ACC112 (cell line): ENCODE data around the gene OTOR.

Source experiments
- H2AFZ ChIP-seq: fragments of 200-600 bp; sonication (generic); one replicate; pipeline ENCODE4 v1.6.0; 2017; ENCODE audit warnings: antibody characterized with exemption, low read length; ENCODE audit not compliant: unreplicated experiment
- H3K27ac ChIP-seq: fragments of 200-600 bp; sonication (generic); 2 replicates; pipeline ENCODE4 v1.5.1; 2014; ENCODE audit warnings: low read depth, mild to moderate bottlenecking, antibody characterized with exemption, low read length, moderate library complexity
- H3K27me3 ChIP-seq: fragments of 200-600 bp; sonication (generic); 2 replicates; pipeline ENCODE4 v1.6.1; 2014; ENCODE audit warnings: mild to moderate bottlenecking, antibody characterized with exemption, low read length, moderate library complexity, mixed read lengths; ENCODE audit not compliant: insufficient read depth
- H3K36me3 ChIP-seq: fragments of 200-600 bp; sonication (generic); 2 replicates; pipeline ENCODE4 v1.6.1; 2016; ENCODE audit warnings: mild to moderate bottlenecking, antibody characterized with exemption, low read length, moderate library complexity, mixed read lengths; ENCODE audit not compliant: insufficient read depth
- H3K4me1 ChIP-seq: fragments of 200-600 bp; sonication (generic); one replicate; pipeline ENCODE4 v1.6.1; 2016; ENCODE audit warnings: low read length, mixed read lengths; ENCODE audit not compliant: insufficient read depth, unreplicated experiment, control insufficient read depth
- H3K4me3 ChIP-seq: fragments of 200-600 bp; sonication (generic); 2 replicates; pipeline ENCODE4 v1.5.1; 2014; ENCODE audit warnings: mild to moderate bottlenecking, low read depth, low read length
- H3K79me2 ChIP-seq: fragments of 200-600 bp; sonication (generic); one replicate; pipeline ENCODE4 v1.6.0; 2016; ENCODE audit warnings: low read length; ENCODE audit not compliant: control insufficient read depth, unreplicated experiment, insufficient read depth

The OTOR gene

DNA sequence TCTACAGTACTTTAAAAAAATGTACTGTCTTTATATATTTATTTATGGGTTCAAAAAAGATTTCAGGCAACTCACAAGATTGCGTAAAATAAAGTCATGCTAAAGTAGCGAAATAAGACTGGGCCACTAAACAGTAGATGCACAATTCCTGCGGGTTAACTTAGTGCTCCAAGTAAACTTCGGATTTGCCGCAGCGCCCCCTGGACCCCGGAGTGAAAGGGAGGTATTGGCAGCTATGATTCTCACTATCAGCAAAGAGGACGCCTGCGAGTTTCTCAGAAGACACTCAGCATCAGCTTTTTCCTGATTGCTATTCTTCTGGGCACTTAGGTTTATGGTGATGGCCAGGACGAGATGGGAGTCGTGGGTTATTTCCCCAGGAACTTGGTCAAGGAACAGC is 1.4 kb downstream of the OTOR start:
- no peak overlapping the region for H3K4me3 ChIP-seq
- no peak overlapping the region for H2AFZ ChIP-seq
- H3K79me2 ChIP-seq, result no peaks in the 10 kb centered on the region
- H3K4me1 ChIP-seq, result no peaks in the 10 kb centered on the region
- no peaks in the 10 kb centered on the region for H3K36me3 ChIP-seq
- H3K27ac ChIP-seq, result no peak overlapping the region
- peaks cover 55% of the 10 kb centered on the region for H3K27me3 ChIP-seq

DNA sequence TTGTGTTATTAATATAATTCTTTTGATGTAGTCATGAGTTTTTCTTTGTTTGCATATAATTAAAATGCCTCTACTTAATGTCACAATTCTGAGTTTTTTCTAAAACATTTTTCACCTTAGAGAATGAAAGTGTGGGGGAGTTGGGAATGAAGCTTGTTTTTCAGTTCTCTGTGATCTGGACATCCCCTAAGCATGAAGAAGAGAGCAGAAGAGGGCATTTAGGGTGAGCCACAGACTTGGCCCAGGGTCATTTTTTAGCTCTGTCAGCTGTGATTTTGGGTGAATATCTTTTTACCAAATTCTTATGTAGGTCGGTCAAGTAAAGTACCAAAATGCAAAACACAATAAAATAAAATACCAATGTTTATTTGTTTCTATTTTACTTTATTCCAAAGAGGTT is 3.9 kb downstream of the OTOR start:
- no peaks in the 10 kb centered on the region for H3K4me1 ChIP-seq
- H3K27me3 ChIP-seq, result peaks cover 54% of the 10 kb centered on the region
- no peak overlapping the region for H2AFZ ChIP-seq
- no peak overlapping the region for H3K4me3 ChIP-seq
- H3K79me2 ChIP-seq, result no peaks in the 10 kb centered on the region
- no peak overlapping the region for H3K27ac ChIP-seq
- no peaks in the 10 kb centered on the region for H3K36me3 ChIP-seq

DNA sequence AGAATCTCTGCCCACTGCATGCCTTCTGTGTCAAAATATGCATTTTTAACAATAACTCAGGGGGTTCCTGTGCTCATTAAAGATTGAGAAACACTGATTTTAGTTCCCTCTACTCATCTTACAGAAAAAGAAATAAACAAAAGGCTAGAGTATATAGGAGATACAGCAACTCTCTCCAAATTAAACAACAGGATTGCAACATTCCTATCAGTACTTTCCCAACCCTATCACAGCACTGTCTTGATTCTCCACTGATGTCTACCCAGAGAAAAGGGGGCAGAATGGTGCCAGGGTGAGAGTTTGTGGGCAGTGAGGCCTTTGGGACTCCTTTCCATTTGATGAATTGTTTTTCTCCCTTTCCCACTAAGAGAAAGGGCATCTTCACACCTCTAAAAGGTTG is 4.7 kb downstream of the OTOR start:
- H3K27ac ChIP-seq, result no peak overlapping the region
- H2AFZ ChIP-seq, result no peak overlapping the region
- H3K4me3 ChIP-seq, result no peak overlapping the region
- peaks cover 51% of the 10 kb centered on the region for H3K27me3 ChIP-seq
- no peaks in the 10 kb centered on the region for H3K4me1 ChIP-seq
- no peaks in the 10 kb centered on the region for H3K79me2 ChIP-seq
- H3K36me3 ChIP-seq, result no peaks in the 10 kb centered on the region

DNA sequence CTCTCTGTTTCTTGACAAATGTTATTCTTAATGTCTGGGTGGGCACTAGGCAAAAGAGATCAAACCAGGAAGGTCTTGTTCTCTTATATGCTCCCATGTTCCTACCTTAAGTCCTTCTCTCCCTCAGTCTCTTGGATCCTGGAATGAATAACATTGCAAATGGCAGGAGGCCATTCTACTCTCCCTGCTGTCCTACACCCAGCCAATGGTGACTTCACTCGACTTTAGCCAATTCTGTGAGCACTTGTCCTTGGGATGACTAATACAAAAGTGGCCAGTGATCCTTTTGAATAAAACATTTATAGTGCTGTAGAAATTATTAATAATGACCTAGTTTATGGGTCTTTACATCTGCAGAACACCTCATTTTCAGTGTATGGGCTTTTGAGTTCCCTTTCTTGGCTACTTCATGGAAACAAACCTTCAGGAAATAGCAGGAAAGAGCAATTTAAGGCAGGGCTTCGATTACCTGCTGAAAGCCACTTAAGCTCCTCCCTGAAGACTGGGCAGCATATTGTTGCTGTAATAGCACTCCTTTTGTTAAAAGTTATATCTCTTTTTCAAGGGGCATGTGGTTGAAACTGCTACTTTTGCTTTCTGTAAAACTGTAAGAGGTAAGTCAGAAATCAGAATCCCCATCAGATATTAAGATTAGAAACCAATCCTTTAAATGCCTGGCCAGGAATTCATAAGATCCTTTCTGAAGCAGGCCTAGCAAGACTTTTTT is 10.5 kb downstream of the OTOR start:
- H3K79me2 ChIP-seq, result no peaks in the 10 kb centered on the region
- H3K4me3 ChIP-seq, result no peak overlapping the region
- H2AFZ ChIP-seq, result no peak overlapping the region
- no peaks in the 10 kb centered on the region for H3K4me1 ChIP-seq
- no peak overlapping the region for H3K27ac ChIP-seq
- H3K36me3 ChIP-seq, result no peaks in the 10 kb centered on the region
- H3K27me3 ChIP-seq, result peaks cover 45% of the 10 kb centered on the region

DNA sequence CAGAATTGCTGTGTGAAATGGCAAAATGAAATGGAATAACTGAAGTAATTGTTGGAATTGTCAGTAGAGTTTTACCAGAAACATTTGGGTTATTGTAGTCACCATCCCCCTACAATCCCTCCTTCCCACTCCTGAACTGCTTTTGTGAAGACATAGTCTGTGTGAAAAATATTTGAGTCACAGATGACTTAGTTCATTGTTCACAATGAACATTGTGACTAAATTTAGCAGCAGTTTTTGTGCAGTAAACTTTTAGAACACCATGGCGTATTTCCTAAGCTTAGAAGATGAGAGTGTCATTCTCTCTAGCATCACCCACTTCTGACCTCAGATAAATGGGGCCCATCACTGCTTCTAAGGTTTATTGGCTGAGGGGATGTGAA is 11.0 kb downstream of the OTOR start:
- H3K36me3 ChIP-seq, result no peaks in the 10 kb centered on the region
- H3K27ac ChIP-seq, result no peak overlapping the region
- no peak overlapping the region for H3K4me3 ChIP-seq
- H2AFZ ChIP-seq, result no peak overlapping the region
- H3K79me2 ChIP-seq, result no peaks in the 10 kb centered on the region
- H3K4me1 ChIP-seq, result no peaks in the 10 kb centered on the region
- peaks cover 51% of the 10 kb centered on the region for H3K27me3 ChIP-seq

GRCh38 chr20:16760431-16761304 is 12.5 kb downstream of the OTOR start:
- Histone ChIP-seq H3K27me3 (peaks cover 64% of the 10 kb centered on the region), H3K4me1 (no peaks in the 10 kb centered on the region), H3K36me3 (no peaks in the 10 kb centered on the region), H3K4me3 (no peak overlapping the region), H3K27ac (no peak overlapping the region), H3K79me2 (no peaks in the 10 kb centered on the region), H2AFZ (no peak overlapping the region)

- H3K79me2 ChIP-seq, result no peaks in the 10 kb centered on the region
- H2AFZ ChIP-seq, result no peak overlapping the region
- H3K27ac ChIP-seq, result no peak overlapping the region
- H3K4me1 ChIP-seq, result no peaks in the 10 kb centered on the region
- peaks cover 64% of the 10 kb centered on the region for H3K27me3 ChIP-seq
- H3K36me3 ChIP-seq, result no peaks in the 10 kb centered on the region
- no peak overlapping the region for H3K4me3 ChIP-seq
Measured at GRCh38 chr20:16761305-16761829, 13.2 kb downstream of the OTOR start.

GRCh38 chr20:16764560-16764959 is 16.4 kb downstream of the OTOR start:
- Histone ChIP-seq H3K4me3 (no peak overlapping the region), H3K27me3 (peaks cover 61% of the 10 kb centered on the region), H3K4me1 (no peaks in the 10 kb centered on the region), H2AFZ (no peak overlapping the region), H3K27ac (no peak overlapping the region), H3K79me2 (no peaks in the 10 kb centered on the region), H3K36me3 (no peaks in the 10 kb centered on the region)

- Histone ChIP-seq H2AFZ (no peak overlapping the region), H3K27ac (no peak overlapping the region), H3K36me3 (no peaks in the 10 kb centered on the region), H3K4me1 (no peaks in the 10 kb centered on the region), H3K27me3 (peaks cover 20% of the 10 kb centered on the region), H3K79me2 (no peaks in the 10 kb centered on the region), H3K4me3 (no peak overlapping the region)
Measured at GRCh38 chr20:16771213-16771612, 23.1 kb downstream of the OTOR start.

DNA sequence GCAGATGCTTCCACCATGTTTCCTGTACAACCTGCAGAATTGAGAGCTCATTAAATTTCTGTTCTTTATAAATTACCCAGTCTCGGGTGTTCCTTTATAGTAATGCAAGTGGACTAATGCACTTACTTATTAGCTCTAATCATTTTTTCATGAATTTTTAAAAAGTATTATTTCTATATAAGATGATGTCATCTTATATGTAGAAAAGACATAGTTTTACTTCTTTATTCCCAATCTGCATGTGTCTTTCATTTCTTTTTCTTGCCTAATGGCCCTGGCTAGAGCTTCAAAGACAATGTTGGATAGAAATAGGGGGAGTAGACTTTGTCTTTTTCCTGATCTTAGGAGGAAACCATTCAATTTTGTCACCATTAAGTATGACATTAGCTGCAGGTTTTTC is 27.8 kb downstream of the OTOR start:
- H3K36me3 ChIP-seq, result no peaks in the 10 kb centered on the region
- peaks cover 8% of the 10 kb centered on the region; the same call in 1 of the 2 replicates for H3K27me3 ChIP-seq
- no peak overlapping the region for H3K27ac ChIP-seq
- no peak overlapping the region for H2AFZ ChIP-seq
- H3K4me3 ChIP-seq, result no peak overlapping the region
- H3K79me2 ChIP-seq, result no peaks in the 10 kb centered on the region
- H3K4me1 ChIP-seq, result no peaks in the 10 kb centered on the region
